B cell (primary cell): ENCODE data around the gene GRN. TPM values are rescaled to one million over a fixed set of nuclear protein-coding genes. Genes with fewer than 3 reads are reported as not detected.
A peak's percentile ranks its signal among the peaks of the same experiment; 100 is the strongest.

Experiments used
- ATAC-seq: fragments of 200-7000 bp; cut with Tn5 transposase; one replicate; pipeline ENCODE4 v1.10.0; 2021; ENCODE audit warnings: low read depth, mild to moderate bottlenecking, moderate number of reproducible peaks, moderate library complexity
- CTCF ChIA-PET: fragments of 350-600 bp; sonication (Branson Sonifier 250); formaldehyde crosslinking; loops from one replicate; lab custom pipeline; 2021; ENCODE audit warnings: antibody characterized with exemption, inconsistent platforms; lab: Charles Lee
- POLR2A ChIA-PET: fragments of 350-600 bp; sonication (Branson Sonifier 250); formaldehyde crosslinking; loops from one replicate; lab custom pipeline; 2021; ENCODE audit warnings: antibody characterized with exemption; lab: Charles Lee
- DNase-seq: peaks from one replicate; pipeline ENCODE4 v3.0.0; 2013
- H2AFZ ChIP-seq: 2 replicates; pipeline ENCODE4 v1.6.1; 2012; ENCODE audit warnings: mild to moderate bottlenecking, low read depth, low read length; ENCODE audit not compliant: insufficient read depth, poor library complexity, severe bottlenecking
- H3K27ac ChIP-seq, 2 donors: 1 replicate in 1 of 2; 2 replicates in 1 of 2; pipeline ENCODE4 v1.5.1; 2012 to 2013; ENCODE audit warnings: low read length in 2 of 2, mild to moderate bottlenecking in 2 of 2, moderate library complexity in 1 of 2
- H3K27me3 ChIP-seq, 4 experiments: fragments of 200-600 bp in 1 of 4; sonication (generic) in 1 of 4; replicated peaks in 1 of 4; 1 replicate in 2 of 4; 2 replicates in 2 of 4; pipeline versions ENCODE4 v1.6.1 to v1.7.0; 2013 to 2016; ENCODE audit warnings: low read length in 3 of 4, mild to moderate bottlenecking in 2 of 4, mixed read lengths in 1 of 4, moderate library complexity in 1 of 4; ENCODE audit not compliant: insufficient read depth in 4 of 4, control insufficient read depth in 3 of 4; ENCODE audit errors: control extremely low read depth in 1 of 4
- H3K36me3 ChIP-seq, 2 experiments: replicated peaks in 1 of 2; 1 replicate in 1 of 2; 2 replicates in 1 of 2; pipeline versions ENCODE4 v1.6.1 to v1.7.1; 2013; ENCODE audit warnings: low read length in 1 of 2; ENCODE audit not compliant: insufficient read depth in 2 of 2, control insufficient read depth in 1 of 2; ENCODE audit errors: control extremely low read depth in 1 of 2, extremely low read depth in 1 of 2
- H3K4me1 ChIP-seq, 2 donors: fragments of 200-600 bp in 1 of 2; sonication (generic) in 1 of 2; 1 replicate in 1 of 2; 2 replicates in 1 of 2; pipeline versions ENCODE4 v1.5.1 to v1.6.1; 2013 to 2017; ENCODE audit warnings: low read length in 2 of 2; ENCODE audit not compliant: control insufficient read depth in 2 of 2, insufficient read depth in 2 of 2
- H3K4me2 ChIP-seq: replicated peaks from 2 replicates; pipeline ENCODE3; 2012; ENCODE audit warnings: mild to moderate bottlenecking, low read depth, low read length; ENCODE audit not compliant: poor library complexity, severe bottlenecking
- H3K4me3 ChIP-seq, 5 experiments: fragments of 200-600 bp in 1 of 5; sonication (generic) in 1 of 5; 1 replicate in 3 of 5; 2 replicates in 2 of 5; pipeline versions ENCODE4 v1.5.1 to v1.7.0; 2011 to 2016; ENCODE audit warnings: low read length in 4 of 5, mild to moderate bottlenecking in 4 of 5, low read depth in 2 of 5, control low read depth in 1 of 5, moderate library complexity in 1 of 5; ENCODE audit not compliant: insufficient read depth in 1 of 5; ENCODE audit errors: control extremely low read depth in 1 of 5, extremely low read depth in 1 of 5
- H3K79me2 ChIP-seq: fragments of 200-600 bp; sonication (generic); one replicate; pipeline ENCODE4 v1.6.0; 2016; ENCODE audit warnings: low read length; ENCODE audit not compliant: control insufficient read depth, insufficient read depth
- H3K9ac ChIP-seq: fragments of 200-600 bp; sonication (generic); 2 replicates; pipeline ENCODE4 v1.6.1; 2017; ENCODE audit warnings: mild to moderate bottlenecking, low read length, moderate library complexity
- H3K9me3 ChIP-seq, 3 donors: one replicate each; pipeline versions ENCODE4 v1.6.1 to v1.7.1; 2013; ENCODE audit warnings: low read length in 2 of 3; ENCODE audit not compliant: control insufficient read depth in 2 of 3, insufficient read depth in 1 of 3; ENCODE audit errors: control extremely low read depth in 1 of 3
- H4K20me1 ChIP-seq: 2 replicates; pipeline ENCODE4 v1.6.0; 2012; ENCODE audit warnings: mild to moderate bottlenecking, low read length; ENCODE audit not compliant: insufficient read depth, control insufficient read depth, poor library complexity, severe bottlenecking
- H3K27ac Mint-ChIP-seq: one replicate; pipeline ENCODE4 v1.8.0; 2021; ENCODE audit warnings: mixed read lengths
- H3K27me3 Mint-ChIP-seq: one replicate; pipeline ENCODE4 v1.8.0; 2021; ENCODE audit warnings: mixed read lengths
- H3K4me1 Mint-ChIP-seq: one replicate; pipeline ENCODE4 v1.8.0; 2021; ENCODE audit warnings: mixed read lengths
- H3K4me3 Mint-ChIP-seq: one replicate; pipeline ENCODE4 v1.8.0; 2021; ENCODE audit warnings: mixed read lengths
- H3K9me3 Mint-ChIP-seq: one replicate; pipeline ENCODE4 v1.8.0; 2022; ENCODE audit warnings: mixed read lengths; ENCODE audit not compliant: insufficient read depth
- CTCF ChIP-seq: fragments of 200-600 bp; IDR thresholded peaks from one replicate; pipeline ENCODE4 v1.8.0; 2022; ENCODE audit warnings: antibody characterized with exemption, mild to moderate bottlenecking
- EZH2 ChIP-seq: IDR thresholded peaks from 2 replicates; pipeline ENCODE4 v1.6.1; 2012; ENCODE audit warnings: borderline replicate concordance, low read depth, mild to moderate bottlenecking, moderate library complexity, low read length; ENCODE audit not compliant: insufficient read depth, poor library complexity, severe bottlenecking
- WGBS: methylation state at CpG from one replicate; pipeline ENCODE4 v1.1.5; 2013; ENCODE audit warnings: missing lambda C conversion rate; ENCODE audit not compliant: insufficient coverage; 5-methylcytosine and 5-hydroxymethylcytosine counted together
- intact Hi-C: fragments of 100-400 bp; cut with micrococcal nuclease; formaldehyde crosslinking; loops from one replicate; pipeline ENCODE4 v1.10.0; 2022
- polyA plus RNA-seq: library from polyadenylated mRNA; depleted of rRNA; stranded (reverse); fragments of >200 nt; gene quantifications from 2 replicates; pipeline ENCODE4 v1.2.3, GENCODE V29; 2012
- total RNA-seq, 2 donors: library from RNA; stranded (reverse); fragments of 120-200 nt in 1 of 2; gene quantifications; 1 replicate in 1 of 2; 2 replicates in 1 of 2; pipeline versions ENCODE4 v1.2.3 to v1.2.4, GENCODE V29; 2013 to 2022

The GRN gene
- total and polyA plus RNA-seq, 2 donors (not counting 1 experiment from before 2014, with no cell fraction given), result 187 to 226 TPM

- H3K4me1 ChIP-seq, result peaks cover 40 to 52% of the 10 kb centered on the region in 2 donors
- ATAC-seq, result no peak
- CTCF ChIA-PET, result interaction anchor here (1.3 to 10.1 kb wide), 9 partner anchors 11 to 405 kb away, joined by 4 to 117 read pairs (median 28); partner anchors contain the start of genes FAM171A2 and SLC25A39
Observed at GRCh38 chr17:44349553-44350070, 4.5 kb downstream of the GRN start.

More at GRCh38 chr17:44349553-44350070, 4.5 kb downstream of the GRN start:
- Histone ChIP-seq H3K27me3 (no peaks in the 10 kb centered on the region), H3K9ac (no peak overlapping the region), H3K27ac (no peak overlapping the region), H3K4me2 (no peak overlapping the region), H3K79me2 (peaks cover 6% of the 10 kb centered on the region), H3K36me3 (peaks cover 0 to 40% of the 10 kb centered on the region in 2 experiments), H2AFZ (no peak overlapping the region), H4K20me1 (peaks cover 36% of the 10 kb centered on the region), H3K4me3 (no peak overlapping the region), H3K9me3 (peaks cover 0 to 3% (median 0%) of the 10 kb centered on the region in 3 donors)
- Mint-ChIP-seq H3K4me1 (peaks cover 49% of the 10 kb centered on the region), H3K27ac (peak overlapping the region; percentile 37), H3K4me3 (no peak overlapping the region), H3K9me3 (no peaks in the 10 kb centered on the region), H3K27me3 (no peaks in the 10 kb centered on the region)
- intact Hi-C loops, result loop anchor here (1.0 to 5.0 kb wide), 2 partner anchors 139 to 407 kb away; partner anchors contain the start of gene PPY
- no peak for TF ChIP-seq EZH2
- TF ChIP-seq CTCF, result no peak
- DNase-seq, result peak; percentile 20
- 90% methylated on average over 11 of the region's 12 CpGs for WGBS
- POLR2A ChIA-PET, result interaction anchor here (0.7 kb wide), 1 partner anchor 139 kb away, joined by 7 read pairs; no protein-coding TSS in a partner anchor
